NCI-H1436 (cell line): ENCODE data around the gene TM9SF4.

Experiments used
- DNase-seq: peaks from one replicate; lab custom pipeline; 2025; lab: John Stamatoyannopoulos, UW

Gene TM9SF4

DNA sequence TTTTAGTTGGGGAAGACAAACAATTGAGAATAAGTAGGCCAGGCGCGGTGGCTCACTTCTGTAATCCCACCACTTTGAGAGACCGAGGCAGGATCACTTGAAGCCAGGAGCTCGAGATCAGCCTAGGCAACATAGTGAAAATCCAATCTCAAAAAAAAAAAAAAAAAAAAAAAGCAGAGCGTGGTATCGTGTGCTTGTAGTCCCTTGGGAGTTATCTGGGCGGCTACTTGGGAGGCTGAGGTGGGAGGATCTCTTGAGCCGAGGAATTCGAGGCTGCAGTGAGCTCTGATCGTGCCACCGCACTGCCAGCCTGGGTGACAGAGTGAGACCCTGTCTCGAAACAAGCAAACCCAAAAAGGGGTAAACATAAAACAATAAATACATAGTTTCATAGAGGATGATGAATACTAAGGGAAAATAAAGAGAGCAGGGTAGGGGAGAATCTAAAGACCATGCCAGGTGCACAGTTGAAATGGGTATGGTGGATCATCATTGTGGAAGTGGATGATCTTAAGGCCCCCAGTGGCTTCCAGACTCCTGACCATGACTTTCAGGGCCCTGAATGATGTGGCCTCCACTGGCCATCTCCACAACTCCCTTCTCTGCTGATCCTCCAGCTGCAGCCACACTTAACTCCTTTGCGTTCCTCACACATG lies 99.1 kb downstream of the TM9SF4 start:
- no peak for DNase-seq

GRCh38 chr20:32209850-32210605 lies 100.5 kb downstream of the TM9SF4 start:
- no peak for DNase-seq

DNA sequence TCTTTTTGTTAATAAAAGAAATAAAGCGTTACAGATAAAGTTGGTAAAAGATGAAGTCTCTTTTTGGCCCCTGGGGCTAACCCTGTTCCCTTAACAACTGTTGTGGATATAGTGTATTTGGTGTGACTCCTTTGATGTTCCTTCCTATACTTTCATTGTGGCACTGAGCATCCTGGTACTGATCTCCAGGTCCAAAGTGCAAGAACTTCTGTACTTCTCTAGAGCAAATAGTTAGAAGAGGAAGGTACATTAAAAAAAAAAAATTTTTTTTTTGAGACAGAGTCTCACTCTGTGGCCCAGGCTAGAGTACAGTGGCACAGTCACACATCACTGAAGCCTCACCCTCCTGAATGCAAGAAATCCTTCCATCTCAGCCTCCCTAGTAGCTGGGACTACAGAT lies 104.4 kb downstream of the TM9SF4 start:
- DNase-seq, result no peak

GRCh38 chr20:32215147-32215546 lies 105.6 kb downstream of the TM9SF4 start:
- no peak for DNase-seq

DNA sequence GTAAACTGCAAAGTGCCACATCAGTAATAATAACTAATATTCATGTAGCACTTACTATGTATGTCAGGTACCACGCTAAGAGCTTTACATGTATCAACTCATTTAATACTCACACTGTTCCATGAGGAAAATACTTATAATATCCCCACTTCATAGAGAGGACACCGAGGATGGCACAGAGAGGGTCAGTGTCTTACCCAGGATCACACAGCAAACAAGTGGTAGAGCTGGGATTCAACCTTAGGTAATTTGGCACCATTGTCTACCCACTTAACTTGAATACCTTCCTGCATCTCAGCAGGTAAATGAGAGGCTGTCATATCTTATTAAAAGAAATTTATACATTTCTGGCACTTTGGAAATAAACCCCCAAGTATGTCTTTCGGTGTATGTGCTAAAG lies 106.2 kb downstream of the TM9SF4 start:
- DNase-seq, result no peak

GRCh38 chr20:32216179-32217142 lies 106.9 kb downstream of the TM9SF4 start:
- no peak for DNase-seq
